Heart right ventricle (tissue), 16 donors: ENCODE results near the gene MFAP2. TPM values are rescaled to one million over a fixed set of nuclear protein-coding genes. Genes with fewer than 3 reads are reported as not detected.

Source experiments
- ATAC-seq, 8 donors: fragments of 200-7000 bp; cut with Tn5 transposase; one replicate each; pipeline ENCODE4 v1.9.1; 2020; ENCODE audit warnings: mild to moderate bottlenecking in 8 of 8, moderate library complexity in 8 of 8, moderate number of reproducible peaks in 1 of 8
- DNase-seq, 2 donors: peaks; one replicate each; pipeline ENCODE4 v3.0.0-alpha.2; 2020
- H3K27ac ChIP-seq, 10 donors: fragments of 200-600 bp; sonication (generic) in 2 of 10; one replicate each; pipeline versions ENCODE4 v1.5.0 to v1.8.0; 2020 to 2022; ENCODE audit warnings: mild to moderate bottlenecking in 3 of 10
- H3K27me3 ChIP-seq, 7 donors: fragments of 200-600 bp; one replicate each; pipeline ENCODE4 v1.8.0; 2021 to 2022; ENCODE audit warnings: mild to moderate bottlenecking in 2 of 7
- H3K36me3 ChIP-seq, 9 donors: fragments of 200-600 bp; sonication (generic) in 1 of 9; one replicate each; pipeline versions ENCODE4 v1.5.0 to v1.8.0; 2020 to 2022; ENCODE audit warnings: mild to moderate bottlenecking in 2 of 9
- H3K4me1 ChIP-seq, 9 donors: fragments of 200-600 bp; sonication (generic) in 1 of 9; one replicate each; pipeline versions ENCODE4 v1.5.0 to v1.8.0; 2020 to 2022; ENCODE audit warnings: mild to moderate bottlenecking in 4 of 9
- H3K4me3 ChIP-seq, 10 donors: fragments of 200-600 bp; sonication (generic) in 2 of 10; one replicate each; pipeline versions ENCODE4 v1.5.0 to v1.8.0; 2020 to 2022; ENCODE audit warnings: mild to moderate bottlenecking in 7 of 10, moderate library complexity in 2 of 10
- H3K9me3 ChIP-seq, 11 donors: fragments of 200-600 bp in 10 of 11; sonication (generic) in 2 of 11; one replicate each; pipeline versions ENCODE4 v1.5.0 to v1.8.0; 2013 to 2022; ENCODE audit warnings: mild to moderate bottlenecking in 2 of 11, control low read depth in 1 of 11, moderate library complexity in 1 of 11
- WGBS, 2 donors: extraction: QIAGEN DNeasy Blood & Tissue Kit; methylation state at CpG; one replicate each; pipeline ENCODE4 v1.1.7; 2013; ENCODE audit warnings: inconsistent platforms in 1 of 2; 5-methylcytosine and 5-hydroxymethylcytosine counted together
- intact Hi-C, 10 donors: fragments of 100-400 bp; cut with DNase I; formaldehyde crosslinking; loops; one replicate each; pipeline versions ENCODE4 v1.11.1 to v1.14.2; 2022
- polyA plus RNA-seq, 2 donors: library from polyadenylated mRNA; stranded (reverse); fragments of 200-250 nt; gene quantifications; one replicate each; pipeline ENCODE4 v1.2.3, GENCODE V29; 2013
- total RNA-seq, 10 donors: library from RNA; stranded (reverse); fragmentation: NEBNext Ultra II Directional in 3 of 10; extraction: Animal tissue kit (Norgen Biotek cat#: 25700) in 3 of 10; gene quantifications; one replicate each; pipeline versions ENCODE4 v1.2.1 to v1.2.4, GENCODE V29; 2021 to 2023
- TF ChIP-seq, protein P1 (sequence below), 9 donors: fragments of 200-600 bp; sonication (generic) in 2 of 9; IDR thresholded peaks; one replicate each; pipeline versions ENCODE4 v1.5.0 to v1.8.0; 2021 to 2022; ENCODE audit warnings: antibody characterized with exemption in 9 of 9, mild to moderate bottlenecking in 5 of 9, moderate library complexity in 1 of 9
- donor health status: Arrhythmogenic right ventricular cardiomyopathy.
- donor health status: ischemic (EF 13 %, LVEDD 7.1; RV severe dilation, severe dysfunction).
- donor health status: healthy with polysubstance abuse.
- donor health status: DM: no; HTN: yes; CAD: no.
- donor health status: DM: no; HTN: no; CAD: no.
- donor health status: ischemic (EF 25% LVEDD 6.9; RV normal size, moderate dysfunction).
- donor health status: ischemic (EF 25% LVEDD 5.7; RV mildly dilated, moderate dysfunction).
- donor health status: healthy.
- donor health status: DM: yes; HTN: yes; CAD: no.
- donor health status: Ischemic cardiomyopathy.
- donor health status: ischemic (EF 35%, LVEDD 5.7; RV mildly dilated, moderate dysfunction).
- donor health status: nonischemic (EF 11% LVEDD 7.7; RV severe dilation, severe dysfunction).
- donor health status: DM: yes; HTN: yes; CAD: no.
- donor health status: PGD.
- donor health status: ischemic (EF 29% LVEDD 5.4; RV normal size, mild dysfunction).
- donor health status: nonischemic (EF 23%, LVEDD 6.1; RV moderate dilation, normal function).

MFAP2 gene
- total and polyA plus RNA-seq, 12 donors = 1.3 to 10.5 (median 2.5) TPM

DNA sequence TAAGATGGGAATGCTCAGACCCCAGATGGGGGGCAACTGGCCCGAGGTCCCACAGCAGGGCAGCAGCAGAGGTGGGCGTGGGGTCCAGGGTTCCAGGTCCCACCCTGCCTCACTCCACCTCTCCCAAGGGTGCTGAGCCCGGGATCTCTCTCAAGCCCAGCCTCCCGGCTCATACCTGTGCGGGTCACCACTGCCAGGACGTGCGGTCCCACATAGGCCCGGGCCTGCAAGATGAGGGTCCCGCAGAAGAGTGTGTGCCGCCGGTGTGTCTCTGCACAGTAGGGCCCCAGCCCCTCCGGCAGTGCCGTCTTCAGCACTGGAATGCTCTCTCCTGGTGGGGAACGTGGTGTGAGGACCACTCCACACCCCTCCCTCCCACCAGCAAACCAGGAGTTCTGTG is 16.4 kb upstream of the MFAP2 start:
- TF ChIP-seq, protein P1, sequence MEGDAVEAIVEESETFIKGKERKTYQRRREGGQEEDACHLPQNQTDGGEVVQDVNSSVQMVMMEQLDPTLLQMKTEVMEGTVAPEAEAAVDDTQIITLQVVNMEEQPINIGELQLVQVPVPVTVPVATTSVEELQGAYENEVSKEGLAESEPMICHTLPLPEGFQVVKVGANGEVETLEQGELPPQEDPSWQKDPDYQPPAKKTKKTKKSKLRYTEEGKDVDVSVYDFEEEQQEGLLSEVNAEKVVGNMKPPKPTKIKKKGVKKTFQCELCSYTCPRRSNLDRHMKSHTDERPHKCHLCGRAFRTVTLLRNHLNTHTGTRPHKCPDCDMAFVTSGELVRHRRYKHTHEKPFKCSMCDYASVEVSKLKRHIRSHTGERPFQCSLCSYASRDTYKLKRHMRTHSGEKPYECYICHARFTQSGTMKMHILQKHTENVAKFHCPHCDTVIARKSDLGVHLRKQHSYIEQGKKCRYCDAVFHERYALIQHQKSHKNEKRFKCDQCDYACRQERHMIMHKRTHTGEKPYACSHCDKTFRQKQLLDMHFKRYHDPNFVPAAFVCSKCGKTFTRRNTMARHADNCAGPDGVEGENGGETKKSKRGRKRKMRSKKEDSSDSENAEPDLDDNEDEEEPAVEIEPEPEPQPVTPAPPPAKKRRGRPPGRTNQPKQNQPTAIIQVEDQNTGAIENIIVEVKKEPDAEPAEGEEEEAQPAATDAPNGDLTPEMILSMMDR (IDR thresholded peaks at IDR 0.05) = no peak
- no peak overlapping the region for H3K27ac ChIP-seq
- H3K27me3 ChIP-seq = no peaks in the 10 kb centered on the region
- intact Hi-C loops = no loop called here
- H3K4me3 ChIP-seq = no peak overlapping the region
- peaks cover 0 to 99% (median 7%) of the 10 kb centered on the region in 9 donors for H3K36me3 ChIP-seq
- WGBS, 2 donors = 91 to 96% methylated on average over 14 of the region's 14 CpGs
- no peaks in the 10 kb centered on the region for H3K4me1 ChIP-seq
- no peak for ATAC-seq
- no peak for DNase-seq
- H3K9me3 ChIP-seq = no peaks in the 10 kb centered on the region

DNA sequence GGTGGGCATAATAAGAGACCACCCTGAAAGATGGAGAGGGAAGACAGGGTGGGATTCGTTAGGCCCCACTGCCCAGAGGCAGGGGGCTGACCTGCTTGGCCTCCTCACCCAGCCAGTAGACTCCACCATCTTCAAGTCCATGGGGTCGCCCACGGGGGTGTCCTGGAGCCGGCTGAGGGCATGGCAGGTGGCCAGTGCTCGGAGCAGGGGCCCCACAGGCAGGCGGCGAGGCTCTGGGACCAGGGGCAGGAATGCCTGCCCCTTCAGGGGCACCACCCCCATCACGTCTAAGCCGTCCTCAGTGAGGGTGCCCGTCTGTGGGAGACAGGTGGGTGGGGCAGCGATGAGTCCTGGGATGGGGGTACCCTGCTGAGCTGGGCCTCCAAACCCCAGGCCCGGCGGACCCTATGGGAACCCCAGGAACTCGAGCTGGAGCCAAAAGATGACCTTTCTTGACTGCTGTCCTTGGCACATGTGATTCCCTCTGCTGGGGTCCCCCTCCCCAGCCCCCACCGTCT is 13.2 kb upstream of the MFAP2 start:
- Histone ChIP-seq H3K9me3 (no peaks in the 10 kb centered on the region), H3K36me3 (peaks cover 0 to 99% (median 9%) of the 10 kb centered on the region in 9 donors), H3K4me1 (no peaks in the 10 kb centered on the region), H3K27me3 (no peaks in the 10 kb centered on the region), H3K4me3 (no peak overlapping the region), H3K27ac (no peak overlapping the region)
- DNase-seq = no peak
- TF ChIP-seq, protein P1 (IDR thresholded peaks at IDR 0.05) = no peak
- intact Hi-C loops = no loop called here
- WGBS, 2 donors = 87 to 95% methylated on average over 14 to 15 of the region's 15 CpGs
- ATAC-seq = no peak

DNA sequence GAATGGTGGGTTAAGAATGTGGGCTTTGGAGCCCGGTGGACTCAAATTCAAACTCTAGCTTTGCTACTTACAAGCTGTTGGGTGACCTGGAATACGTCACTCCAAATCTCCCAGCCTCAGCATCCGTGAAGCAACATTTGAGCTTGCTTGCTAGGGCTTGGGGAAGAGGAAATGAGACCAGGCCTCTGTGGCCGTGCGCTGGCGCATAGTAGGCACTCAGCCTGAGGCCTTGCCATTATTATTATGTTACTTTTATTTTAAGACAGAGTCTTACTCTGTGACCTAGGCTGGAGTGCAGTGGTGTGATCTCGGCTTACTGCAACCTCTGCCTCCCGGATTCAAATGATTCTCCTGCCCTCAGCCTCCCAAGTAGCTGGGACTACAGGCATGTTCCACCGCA is 12.3 kb upstream of the MFAP2 start:
- intact Hi-C loops = no loop called here
- H3K27me3 ChIP-seq = no peaks in the 10 kb centered on the region
- H3K4me1 ChIP-seq = no peaks in the 10 kb centered on the region
- no peak for ATAC-seq
- H3K36me3 ChIP-seq = peaks cover 0 to 99% (median 9%) of the 10 kb centered on the region in 9 donors
- TF ChIP-seq, protein P1 (IDR thresholded peaks at IDR 0.05) = no peak
- no peak overlapping the region for H3K4me3 ChIP-seq
- H3K27ac ChIP-seq = no peak overlapping the region
- no peak for DNase-seq
- no peaks in the 10 kb centered on the region for H3K9me3 ChIP-seq
- WGBS, 2 donors = 94 to 95% methylated on average over 9 of the region's 9 CpGs

DNA sequence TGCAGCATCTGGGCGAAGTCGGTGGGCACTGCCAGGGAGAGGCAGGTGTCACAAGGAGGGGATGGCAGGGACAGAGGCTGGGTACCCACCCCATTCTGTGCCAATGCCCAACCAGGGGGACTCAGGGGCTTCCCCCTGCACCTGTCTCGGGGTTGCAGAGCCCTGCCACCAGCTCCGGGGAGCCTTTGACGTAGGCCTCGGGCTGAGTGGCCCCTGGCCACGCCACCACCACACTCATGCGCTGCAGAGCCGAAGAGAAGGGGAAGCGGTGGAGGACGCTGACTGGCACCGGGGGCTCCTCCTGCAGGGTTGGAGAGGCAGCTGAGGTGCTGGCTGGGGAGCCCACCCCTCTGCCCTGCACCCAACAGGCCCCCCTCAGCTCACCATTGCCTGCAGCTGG is 11.7 kb upstream of the MFAP2 start:
- DNase-seq = no peak
- Histone ChIP-seq H3K4me3 (no peak overlapping the region), H3K36me3 (peaks cover 0 to 100% (median 12%) of the 10 kb centered on the region in 9 donors), H3K4me1 (no peaks in the 10 kb centered on the region), H3K9me3 (no peaks in the 10 kb centered on the region), H3K27ac (no peak overlapping the region), H3K27me3 (no peaks in the 10 kb centered on the region)
- no peak for ATAC-seq
- intact Hi-C loops = no loop called here
- 96 to 98% methylated on average over 12 of the region's 12 CpGs for WGBS, 2 donors
- TF ChIP-seq, protein P1 (IDR thresholded peaks at IDR 0.05) = no peak
